HG03457 (cell line): ENCODE measurements around the gene CDC25A.
A peak's percentile ranks its signal among the peaks of the same experiment; 100 is the strongest.

Experiments
- ATAC-seq: cut with Tn5 transposase; IDR thresholded peaks from one replicate; pipeline ENCODE4 v1.9.1; 2021; ENCODE audit warnings: moderate number of reproducible peaks; ENCODE audit not compliant: unreplicated experiment

CDC25A gene

DNA sequence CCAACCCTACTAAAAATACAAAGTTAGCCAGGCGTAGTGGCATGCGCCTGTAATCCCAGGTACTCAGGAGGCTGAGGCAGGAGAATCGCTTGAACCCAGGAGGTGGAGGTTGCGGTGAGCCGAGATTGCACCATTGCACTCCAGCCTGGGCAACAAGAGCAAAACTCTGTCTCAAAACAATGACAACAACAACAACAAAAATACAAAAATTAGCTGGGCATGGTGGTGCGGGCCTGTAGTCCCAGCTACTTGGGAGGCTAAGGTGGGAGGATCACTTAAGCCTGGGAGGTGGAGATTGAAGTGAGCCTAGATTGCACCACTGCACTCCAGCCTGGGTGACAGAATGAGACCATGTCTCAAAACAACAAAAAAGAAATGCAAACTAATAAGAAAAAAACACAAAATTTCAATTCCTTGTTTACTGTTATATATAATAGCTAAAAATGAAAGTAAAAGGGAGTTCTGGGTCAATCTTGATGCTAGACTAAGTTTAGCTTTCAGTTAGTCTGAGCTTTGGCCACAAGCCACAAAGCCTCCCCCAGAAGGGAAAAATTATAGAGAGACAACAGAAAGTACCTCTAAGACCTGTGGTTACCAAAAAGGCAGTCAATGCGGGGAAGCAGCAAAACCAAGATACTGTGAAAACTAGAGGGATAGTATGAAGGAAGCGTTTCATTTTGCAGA, 76.0 kb downstream of the CDC25A start:
- peak; percentile 75 for ATAC-seq

DNA sequence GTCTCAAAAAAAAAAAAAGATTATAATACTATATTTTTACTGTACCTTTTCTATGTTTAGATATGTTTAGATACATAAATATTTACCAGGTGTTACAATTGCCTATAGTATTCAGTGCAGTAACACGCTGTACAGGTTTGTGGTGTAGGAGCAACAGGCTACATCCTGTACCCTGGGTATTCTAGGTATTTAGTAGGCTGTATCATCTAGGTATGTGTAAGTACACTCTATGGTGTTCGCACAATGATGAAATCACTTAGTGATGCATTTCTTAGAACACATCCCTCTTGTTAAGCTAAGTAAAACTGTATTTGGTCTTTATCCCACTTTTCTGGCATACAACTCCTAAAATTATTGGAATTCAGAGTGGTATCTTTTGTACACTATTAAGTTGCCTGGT, 77.8 kb downstream of the CDC25A start:
- no peak for ATAC-seq

DNA sequence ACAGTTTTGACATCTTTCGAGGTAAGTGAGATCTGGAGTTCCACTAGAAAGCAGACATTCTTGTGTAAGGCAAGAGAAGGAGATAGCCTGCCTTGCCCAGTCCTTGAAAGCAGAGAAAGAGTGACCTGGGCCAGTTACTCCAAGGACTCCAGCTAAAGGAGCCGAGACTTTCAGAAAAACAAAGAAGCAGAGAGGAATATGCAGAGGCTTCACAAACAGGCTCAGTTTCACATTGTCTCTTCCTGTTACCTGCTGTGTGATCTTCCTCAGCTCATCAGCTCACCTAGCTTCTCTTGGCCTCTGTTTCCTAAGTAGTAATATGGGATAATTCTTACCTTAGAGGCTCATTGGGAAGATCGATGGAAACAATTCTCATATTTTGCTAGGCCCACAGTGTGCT, 81.0 kb downstream of the CDC25A start:
- no peak for ATAC-seq
